Measurements from ENCODE around the gene AMOTL2. TPM values are rescaled to one million over a fixed set of nuclear protein-coding genes. Genes with fewer than 3 reads are reported as not detected.

AMOTL2 gene
- total RNA-seq, 2 donors from 2014 or later, result not detected

GRCh38 chr3:134325061-134325705 is 49.1 kb downstream of the AMOTL2 start:
- Mint-ChIP-seq H3K27ac (no peak overlapping the region), H3K4me3 (no peak overlapping the region)

DNA sequence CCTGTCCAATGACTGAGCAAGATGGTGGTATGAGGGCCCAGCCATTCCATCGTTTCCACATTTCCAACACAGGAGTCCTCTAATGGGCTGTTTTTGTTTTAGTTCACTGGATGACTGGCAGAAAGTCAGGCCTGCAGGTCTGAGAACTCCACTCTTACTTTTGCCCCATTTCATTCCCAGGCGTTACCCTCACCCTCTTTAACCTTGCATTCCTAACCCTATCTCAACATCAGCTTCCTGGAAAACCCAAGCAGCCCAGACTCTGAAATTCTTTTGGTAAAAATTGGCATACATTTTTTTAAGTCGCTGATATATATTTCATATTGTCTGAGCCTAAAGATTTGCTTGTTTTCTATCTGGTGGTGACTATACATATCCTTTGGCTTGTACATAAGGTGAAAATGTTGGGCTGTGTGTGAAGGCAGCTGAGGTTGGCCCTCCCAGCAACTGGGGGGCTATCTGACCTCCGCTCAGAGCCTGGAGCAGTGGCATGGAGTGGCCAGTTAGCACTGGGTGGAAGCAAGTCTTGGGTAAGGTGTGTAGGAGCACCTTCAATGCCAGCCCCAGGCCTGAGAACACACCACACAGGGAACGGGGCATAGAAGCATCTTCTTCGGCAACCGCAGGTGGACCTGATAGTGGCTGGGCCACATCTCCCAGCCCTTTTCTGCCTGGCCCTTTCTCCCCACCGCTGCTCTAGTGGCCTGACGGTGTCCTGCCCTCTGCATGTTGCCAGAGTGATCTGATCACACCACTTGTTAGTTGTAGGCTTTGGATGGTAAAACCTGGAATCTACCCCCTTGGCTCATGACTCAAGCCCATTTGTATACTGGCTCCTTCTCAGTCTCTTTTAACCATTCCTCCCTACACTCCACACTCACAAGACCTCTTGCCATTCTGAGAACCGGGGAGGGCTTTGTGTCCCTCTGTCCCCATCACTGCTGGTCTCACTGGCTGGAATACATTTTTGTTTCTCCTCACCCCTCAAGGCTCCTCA is 50.0 kb downstream of the AMOTL2 start:
- Mint-ChIP-seq H3K9me3 (no peaks in the 10 kb centered on the region), H3K27ac (no peak overlapping the region), H3K4me3 (no peak overlapping the region), H3K4me1 (ENCODE audit: low read depth in 2 of 2) (no peaks in the 10 kb centered on the region), H3K36me3 (no peaks in the 10 kb centered on the region), H3K27me3 (peaks cover 21 to 44% of the 10 kb centered on the region in 2 donors)
- ATAC-seq, result peak; percentile 27 to 46
- DNase-seq (ENCODE audit: low spot score), result no peak

More at GRCh38 chr3:134325061-134325705, 49.1 kb downstream of the AMOTL2 start:
- Mint-ChIP-seq H3K27me3 (peaks cover 23 to 45% of the 10 kb centered on the region in 2 donors), H3K4me1 (ENCODE audit: low read depth in 2 of 2) (no peaks in the 10 kb centered on the region), H3K36me3 (no peaks in the 10 kb centered on the region), H3K9me3 (no peaks in the 10 kb centered on the region)
- ATAC-seq, result no peak
- DNase-seq (ENCODE audit: low spot score), result no peak

DNA sequence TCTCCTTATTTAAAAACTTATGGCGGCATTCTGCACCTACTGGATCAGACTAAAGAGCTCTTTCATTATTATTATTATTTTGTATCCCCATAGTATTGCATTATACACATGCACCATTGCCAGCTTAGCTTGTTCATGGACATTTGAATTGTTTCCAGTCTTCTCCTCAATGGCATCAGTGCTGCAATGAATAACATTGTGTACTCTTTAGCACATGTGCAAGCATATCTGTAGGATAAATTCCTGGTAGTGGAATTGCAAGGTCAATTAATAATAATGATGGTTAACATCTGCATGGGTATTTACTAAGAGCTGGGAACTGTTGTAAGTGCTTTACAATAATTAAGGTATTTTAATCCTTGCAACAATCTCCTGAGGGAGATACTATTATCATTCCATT is 52.0 kb downstream of the AMOTL2 start:
- no peak overlapping the region for H3K27ac Mint-ChIP-seq

GRCh38 chr3:134320749-134321148 is 53.5 kb downstream of the AMOTL2 start:
- peaks cover 27 to 50% of the 10 kb centered on the region in 2 donors for H3K27me3 Mint-ChIP-seq
- DNase-seq (ENCODE audit: low spot score), result no peak
- no peaks in the 10 kb centered on the region for H3K9me3 Mint-ChIP-seq
- H3K36me3 Mint-ChIP-seq, result no peaks in the 10 kb centered on the region
- no peaks in the 10 kb centered on the region for H3K4me1 Mint-ChIP-seq (ENCODE audit: low read depth in 2 of 2)
- ATAC-seq, result no peak
- H3K4me3 Mint-ChIP-seq, result no peak overlapping the region
- H3K27ac Mint-ChIP-seq, result no peak overlapping the region

More for the DNA sequence above, 52.0 kb downstream of the AMOTL2 start:
- H3K9me3 Mint-ChIP-seq, result no peaks in the 10 kb centered on the region
- no peaks in the 10 kb centered on the region for H3K4me1 Mint-ChIP-seq (ENCODE audit: low read depth in 2 of 2)
- ATAC-seq (no peak), DNase-seq (ENCODE audit: low spot score) (no peak)
- H3K36me3 Mint-ChIP-seq, result no peaks in the 10 kb centered on the region
- H3K4me3 Mint-ChIP-seq, result no peak overlapping the region
- H3K27me3 Mint-ChIP-seq, result peaks cover 23 to 50% of the 10 kb centered on the region in 2 donors

- ATAC-seq, result no peak
- H3K4me1 Mint-ChIP-seq (ENCODE audit: low read depth in 2 of 2), result no peaks in the 10 kb centered on the region
- H3K27me3 Mint-ChIP-seq, result peaks cover 24 to 46% of the 10 kb centered on the region in 2 donors
- no peaks in the 10 kb centered on the region for H3K36me3 Mint-ChIP-seq
- no peak for DNase-seq (ENCODE audit: low spot score)
- H3K4me3 Mint-ChIP-seq, result no peak overlapping the region
- H3K27ac Mint-ChIP-seq, result no peak overlapping the region
- no peaks in the 10 kb centered on the region for H3K9me3 Mint-ChIP-seq
These were observed 54.3 kb downstream of the AMOTL2 start for GRCh38 chr3:134319931-134320330.

DNA sequence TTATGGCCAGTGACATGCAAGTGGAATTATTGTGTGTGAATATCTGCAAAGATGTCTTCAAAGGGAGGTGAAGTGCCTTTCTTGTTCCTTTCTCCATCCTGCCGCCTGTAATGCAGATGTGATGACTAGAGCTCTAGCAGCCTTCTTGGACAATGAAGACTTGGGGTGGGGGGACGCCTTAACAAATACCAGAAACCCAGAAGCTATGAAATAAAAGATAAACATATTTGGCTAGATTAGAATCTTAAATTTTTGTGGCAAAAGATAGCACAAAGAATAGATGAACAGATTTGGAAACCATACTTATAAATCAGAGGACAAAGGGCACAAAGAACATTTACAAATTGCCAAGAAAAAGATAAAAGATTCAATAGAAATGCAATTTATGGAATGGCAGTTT is 56.1 kb downstream of the AMOTL2 start:
- H3K4me3 Mint-ChIP-seq, result no peak overlapping the region
- no peaks in the 10 kb centered on the region for H3K9me3 Mint-ChIP-seq
- DNase-seq (ENCODE audit: low spot score) (no peak), ATAC-seq (no peak)
- H3K4me1 Mint-ChIP-seq (ENCODE audit: low read depth in 2 of 2), result no peaks in the 10 kb centered on the region
- peaks cover 32 to 47% of the 10 kb centered on the region in 2 donors for H3K27me3 Mint-ChIP-seq
- no peak overlapping the region for H3K27ac Mint-ChIP-seq
- H3K36me3 Mint-ChIP-seq, result no peaks in the 10 kb centered on the region

- Mint-ChIP-seq H3K36me3 (no peaks in the 10 kb centered on the region), H3K27ac (no peak overlapping the region), H3K4me1 (ENCODE audit: low read depth in 2 of 2) (no peaks in the 10 kb centered on the region), H3K9me3 (no peaks in the 10 kb centered on the region), H3K4me3 (no peak overlapping the region), H3K27me3 (peaks cover 28 to 38% of the 10 kb centered on the region in 2 donors)
- ATAC-seq (no peak), DNase-seq (ENCODE audit: low spot score) (no peak)
These were observed 56.9 kb downstream of the AMOTL2 start for GRCh38 chr3:134317106-134317947.

GRCh38 chr3:134315286-134316106 is 58.8 kb downstream of the AMOTL2 start:
- H3K36me3 Mint-ChIP-seq, result no peaks in the 10 kb centered on the region
- no peaks in the 10 kb centered on the region for H3K4me1 Mint-ChIP-seq (ENCODE audit: low read depth in 2 of 2)
- H3K27me3 Mint-ChIP-seq, result peaks cover 24 to 27% of the 10 kb centered on the region in 2 donors
- H3K27ac Mint-ChIP-seq, result no peak overlapping the region
- no peak for DNase-seq (ENCODE audit: low spot score)
- H3K4me3 Mint-ChIP-seq, result no peak overlapping the region
- ATAC-seq, result no peak
- H3K9me3 Mint-ChIP-seq, result no peaks in the 10 kb centered on the region

DNA sequence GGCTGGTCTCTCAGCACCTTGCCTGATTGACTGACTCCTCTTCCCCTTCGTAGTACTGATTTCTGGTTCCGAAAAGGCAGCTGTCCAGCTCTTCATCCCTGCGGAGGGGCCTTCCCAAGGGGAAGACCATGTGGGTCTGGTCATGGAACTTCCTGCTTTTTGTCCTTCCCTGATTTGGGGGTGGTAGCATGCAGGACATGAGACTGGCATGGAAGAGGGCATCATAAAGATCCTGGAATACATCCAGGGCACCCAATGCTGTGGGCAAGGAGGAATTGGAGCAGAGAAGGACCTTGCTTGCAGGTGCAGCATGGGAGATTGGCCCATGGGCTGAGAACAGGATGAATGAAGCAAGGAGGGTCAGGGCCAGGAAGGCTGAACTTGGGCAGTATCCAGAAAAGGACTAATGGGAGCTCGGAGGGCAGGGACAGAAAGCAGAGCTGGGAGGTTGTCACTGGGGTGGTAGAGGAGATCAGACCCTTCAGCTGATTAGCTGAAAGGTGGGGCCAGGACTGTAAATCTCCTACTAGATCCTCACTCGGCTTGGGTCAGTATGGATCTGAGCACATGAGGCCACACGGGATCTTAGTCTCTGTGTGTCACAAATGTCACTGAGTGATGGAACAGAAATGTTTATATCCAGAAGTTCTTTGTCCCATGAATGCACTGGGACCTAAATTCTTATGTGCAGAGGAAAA is 59.5 kb downstream of the AMOTL2 start:
- no peaks in the 10 kb centered on the region for H3K36me3 Mint-ChIP-seq
- no peaks in the 10 kb centered on the region for H3K9me3 Mint-ChIP-seq
- no peak overlapping the region for H3K27ac Mint-ChIP-seq
- H3K4me1 Mint-ChIP-seq (ENCODE audit: low read depth in 2 of 2), result no peaks in the 10 kb centered on the region
- DNase-seq (ENCODE audit: low spot score) (no peak), ATAC-seq (no peak)
- no peak overlapping the region for H3K4me3 Mint-ChIP-seq
- peaks cover 23 to 28% of the 10 kb centered on the region in 2 donors for H3K27me3 Mint-ChIP-seq

- peaks cover 23 to 28% of the 10 kb centered on the region in 2 donors for H3K27me3 Mint-ChIP-seq
- no peak overlapping the region for H3K4me3 Mint-ChIP-seq
- no peaks in the 10 kb centered on the region for H3K9me3 Mint-ChIP-seq
- no peak overlapping the region for H3K27ac Mint-ChIP-seq
- DNase-seq (ENCODE audit: low spot score) (no peak), ATAC-seq (no peak)
- no peaks in the 10 kb centered on the region for H3K36me3 Mint-ChIP-seq
- no peaks in the 10 kb centered on the region for H3K4me1 Mint-ChIP-seq (ENCODE audit: low read depth in 2 of 2)
These were observed 60.2 kb downstream of the AMOTL2 start for GRCh38 chr3:134313847-134314587.

DNA sequence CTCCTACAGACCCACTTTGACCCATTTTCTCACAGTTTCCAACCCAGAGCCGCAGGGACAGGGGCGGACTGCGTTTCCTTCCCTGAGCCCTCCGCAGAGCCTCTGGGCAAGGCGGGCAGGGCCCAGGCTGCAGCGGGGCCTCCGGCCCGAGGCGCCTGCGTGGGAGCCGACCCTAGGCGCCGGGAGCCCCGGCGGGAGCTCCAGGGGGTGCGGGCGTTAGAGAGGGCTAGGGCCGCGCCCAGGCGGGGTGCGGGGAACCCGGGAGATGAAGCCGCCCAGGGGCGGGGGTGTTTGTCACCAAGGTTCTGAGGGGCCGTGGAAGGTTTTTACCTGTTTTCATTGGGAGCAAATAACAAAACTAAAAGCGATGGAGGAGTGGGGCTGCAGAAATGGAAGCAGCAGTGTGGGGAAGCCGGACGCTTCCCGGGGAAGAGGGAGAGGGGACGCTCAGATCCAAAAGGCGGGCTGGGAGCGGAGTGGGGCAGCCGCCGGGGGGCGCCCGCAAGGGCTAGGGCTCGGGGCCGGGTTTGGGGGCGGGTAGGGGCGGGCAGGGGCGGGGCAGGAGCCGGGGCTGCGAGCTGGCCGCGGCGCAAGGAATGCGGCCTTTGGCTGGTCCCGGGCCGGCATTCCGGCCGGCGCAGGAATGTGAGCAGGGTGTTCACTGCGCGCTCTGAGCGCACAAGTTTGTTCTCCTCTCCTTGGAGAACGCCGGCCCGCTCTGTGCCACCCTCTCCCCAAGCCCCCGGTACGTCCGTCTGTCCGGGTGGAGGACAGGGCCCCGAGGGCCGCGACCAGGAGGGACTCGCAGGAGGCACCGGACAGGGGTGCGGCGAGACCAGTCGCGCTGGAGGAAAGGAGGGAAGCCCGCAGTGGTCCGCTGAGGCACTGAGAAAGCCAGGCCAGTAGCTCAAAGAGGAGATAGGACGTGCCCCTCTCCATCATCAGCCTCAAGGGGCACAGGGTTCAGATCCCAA is 61.1 kb downstream of the AMOTL2 start:
- H3K4me1 Mint-ChIP-seq (ENCODE audit: low read depth in 2 of 2), result peaks cover 3% of the 10 kb centered on the region in 2 donors
- DNase-seq (ENCODE audit: low spot score), result no peak
- ATAC-seq, result no peak
- H3K9me3 Mint-ChIP-seq, result no peaks in the 10 kb centered on the region
- H3K27me3 Mint-ChIP-seq, result peaks cover 24 to 27% of the 10 kb centered on the region in 2 donors
- no peak overlapping the region for H3K4me3 Mint-ChIP-seq
- no peak overlapping the region for H3K27ac Mint-ChIP-seq
- H3K36me3 Mint-ChIP-seq, result no peaks in the 10 kb centered on the region

All from natural killer cell treated with Interleukin-12 subunit alpha and Interleukin-12 subunit beta and Interleukin-15 and Interleukin-18, amount 100 ng/mL, for 72 hours (primary cell).